ENCODE measurements around the gene ERBB4. TPM values are rescaled to one million over a fixed set of nuclear protein-coding genes. Genes with fewer than 3 reads are reported as not detected.

ERBB4 gene
- total and polyA plus RNA-seq, 7 donors: 0.07 to 7.5 (median 2.0) TPM

GRCh38 chr2:212073360-212073759 is 465.2 kb downstream of the ERBB4 start:
- no peak for TF ChIP-seq CTCF (IDR thresholded peaks at IDR 0.05)
- H3K4me1 ChIP-seq: no peaks in the 10 kb centered on the region
- DNase-seq (no peak), ATAC-seq (no peak)
- no peaks in the 10 kb centered on the region for H3K36me3 ChIP-seq (ENCODE audit: insufficient read depth in 1 of 2, low read depth in 1 of 2)
- H3K9me3 ChIP-seq: no peaks in the 10 kb centered on the region
- intact Hi-C loops (cut with DNase I): loop anchor here in 1 of 2 donors (2.0 kb wide), 1 partner anchor 13 kb away; no protein-coding TSS in a partner anchor
- no peaks in the 10 kb centered on the region for H3K27me3 ChIP-seq (ENCODE audit: insufficient read depth in 3 of 3, low read length in 2 of 3)
- 83 to 96% (median 95%) methylated on average over 1 of the region's 1 CpG for WGBS, 3 donors
- H3K4me3 ChIP-seq: no peak overlapping the region
- H3K27ac ChIP-seq: no peak overlapping the region

GRCh38 chr2:212066546-212066945 is 472.1 kb downstream of the ERBB4 start:
- intact Hi-C loops (cut with DNase I): no loop called here
- H3K36me3 ChIP-seq (ENCODE audit: insufficient read depth in 1 of 2, low read depth in 1 of 2): no peaks in the 10 kb centered on the region
- DNase-seq (no peak), ATAC-seq (no peak)
- no peak for TF ChIP-seq CTCF (IDR thresholded peaks at IDR 0.05)
- no peaks in the 10 kb centered on the region for H3K27me3 ChIP-seq (ENCODE audit: insufficient read depth in 3 of 3, low read length in 2 of 3)
- no peak overlapping the region for H3K4me3 ChIP-seq
- H3K27ac ChIP-seq: no peak overlapping the region
- no peaks in the 10 kb centered on the region for H3K9me3 ChIP-seq
- H3K4me1 ChIP-seq: no peaks in the 10 kb centered on the region
- 82 to 84% (median 82%) methylated on average over 2 of the region's 2 CpGs for WGBS, 3 donors

GRCh38 chr2:212064318-212064717 is 474.3 kb downstream of the ERBB4 start:
- no peaks in the 10 kb centered on the region for H3K4me1 ChIP-seq
- ATAC-seq (no peak), DNase-seq (no peak)
- H3K27ac ChIP-seq: no peak overlapping the region
- H3K4me3 ChIP-seq: no peak overlapping the region
- WGBS, 3 donors: 85 to 91% (median 89%) methylated on average over 2 of the region's 2 CpGs
- intact Hi-C loops (cut with DNase I): no loop called here
- TF ChIP-seq CTCF (IDR thresholded peaks at IDR 0.05): no peak
- H3K27me3 ChIP-seq (ENCODE audit: insufficient read depth in 3 of 3, low read length in 2 of 3): no peaks in the 10 kb centered on the region
- H3K9me3 ChIP-seq: no peaks in the 10 kb centered on the region
- H3K36me3 ChIP-seq (ENCODE audit: insufficient read depth in 1 of 2, low read depth in 1 of 2): no peaks in the 10 kb centered on the region

GRCh38 chr2:212052412-212053159 is 486.0 kb downstream of the ERBB4 start:
- ATAC-seq (no peak), DNase-seq (no peak)
- WGBS, 3 donors: 71 to 74% (median 73%) methylated on average over 4 of the region's 4 CpGs
- intact Hi-C loops (cut with DNase I): no loop called here
- no peak for TF ChIP-seq CTCF (IDR thresholded peaks at IDR 0.05)
- no peaks in the 10 kb centered on the region for H3K4me1 ChIP-seq
- H3K27me3 ChIP-seq (ENCODE audit: insufficient read depth in 3 of 3, low read length in 2 of 3): no peaks in the 10 kb centered on the region
- H3K27ac ChIP-seq: no peak overlapping the region
- no peaks in the 10 kb centered on the region for H3K9me3 ChIP-seq
- no peak overlapping the region for H3K4me3 ChIP-seq
- no peaks in the 10 kb centered on the region for H3K36me3 ChIP-seq (ENCODE audit: insufficient read depth in 1 of 2, low read depth in 1 of 2)

DNA sequence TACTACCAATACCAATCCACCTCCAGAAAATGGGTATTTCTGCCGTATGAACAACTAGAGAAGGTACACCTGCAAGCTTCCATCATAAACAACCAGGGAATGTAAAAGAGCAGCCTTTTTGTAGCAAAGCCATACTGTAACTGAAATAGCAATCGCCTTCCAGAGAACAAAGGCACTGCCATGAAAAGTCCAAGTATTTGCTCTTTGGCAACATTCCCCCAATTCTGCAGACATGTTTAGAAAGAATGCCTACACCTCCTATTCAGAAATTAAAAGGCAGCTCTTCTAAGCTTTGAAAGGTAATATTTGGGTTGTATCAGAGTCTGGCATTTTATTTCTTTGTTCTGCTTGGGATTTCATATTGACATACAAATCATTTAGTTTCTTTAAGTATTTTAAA is 487.7 kb downstream of the ERBB4 start:
- TF ChIP-seq CTCF (IDR thresholded peaks at IDR 0.05): no peak
- Histone ChIP-seq H3K27me3 (ENCODE audit: insufficient read depth in 3 of 3, low read length in 2 of 3) (no peaks in the 10 kb centered on the region), H3K4me3 (no peak overlapping the region), H3K27ac (no peak overlapping the region), H3K9me3 (no peaks in the 10 kb centered on the region), H3K4me1 (no peaks in the 10 kb centered on the region), H3K36me3 (ENCODE audit: insufficient read depth in 1 of 2, low read depth in 1 of 2) (no peaks in the 10 kb centered on the region)
- ATAC-seq: no peak
- no peak for DNase-seq
- intact Hi-C loops (cut with DNase I): no loop called here
- 74 to 89% (median 81%) methylated on average over 2 of the region's 2 CpGs for WGBS, 3 donors
